H9 (cell line): ENCODE data around the gene SRRM2. TPM values are rescaled to one million over a fixed set of nuclear protein-coding genes. Genes with fewer than 3 reads are reported as not detected.
A peak's percentile ranks its signal among the peaks of the same experiment; 100 is the strongest.

ENCODE experiments used
- DNase-seq: peaks from one replicate; pipeline ENCODE4 v3.0.0-alpha.2; 2017
- H2AFZ ChIP-seq: one replicate; pipeline ENCODE4 v1.6.1; 2013; ENCODE audit warnings: mild to moderate bottlenecking, low read length, control low read depth, moderate library complexity
- H2AK5ac ChIP-seq: 2 replicates; pipeline ENCODE4 v1.6.1; 2013; ENCODE audit warnings: low read length, control low read depth, mixed read lengths; ENCODE audit not compliant: insufficient read length
- H2BK120ac ChIP-seq: one replicate; pipeline ENCODE4 v1.6.1; 2013; ENCODE audit warnings: low read depth, mild to moderate bottlenecking, low read length, control low read depth, inconsistent platforms; ENCODE audit not compliant: poor library complexity, severe bottlenecking
- H2BK12ac ChIP-seq: 2 replicates; pipeline ENCODE4 v1.6.1; 2013; ENCODE audit warnings: low read length, control low read depth, mixed read lengths, low read depth; ENCODE audit not compliant: insufficient read length
- H2BK15ac ChIP-seq: 2 replicates; pipeline ENCODE4 v1.6.1; 2013; ENCODE audit warnings: low read depth, low read length, control low read depth
- H2BK20ac ChIP-seq: one replicate; pipeline ENCODE4 v1.6.1; 2013; ENCODE audit warnings: low read depth, mild to moderate bottlenecking, low read length, control low read depth, inconsistent platforms; ENCODE audit not compliant: poor library complexity, severe bottlenecking
- H2BK5ac ChIP-seq: 2 replicates; pipeline ENCODE4 v1.6.1; 2013; ENCODE audit warnings: low read length, control low read depth, mixed read lengths; ENCODE audit not compliant: insufficient read length
- H3K14ac ChIP-seq: 2 replicates; pipeline ENCODE4 v1.6.1; 2013; ENCODE audit warnings: low read length, control low read depth; ENCODE audit not compliant: insufficient read depth
- H3K18ac ChIP-seq: 2 replicates; pipeline ENCODE4 v1.6.1; 2013; ENCODE audit warnings: low read depth, mild to moderate bottlenecking, mixed read lengths, low read length, control low read depth; ENCODE audit not compliant: insufficient read length
- H3K23ac ChIP-seq: 2 replicates; pipeline ENCODE4 v1.6.1; 2013; ENCODE audit warnings: low read length, control low read depth, mixed read lengths, low read depth; ENCODE audit not compliant: insufficient read length
- H3K23me2 ChIP-seq: 2 replicates; pipeline ENCODE4 v1.6.1; 2013; ENCODE audit warnings: low read depth, mild to moderate bottlenecking, mixed read lengths, low read length, control low read depth; ENCODE audit not compliant: insufficient read length, poor library complexity, severe bottlenecking
- H3K27ac ChIP-seq: 2 replicates; pipeline ENCODE4 v1.5.1; 2013; ENCODE audit warnings: low read length, control low read depth, mixed read lengths, low read depth; ENCODE audit not compliant: insufficient read length
- H3K27me3 ChIP-seq: 2 replicates; pipeline ENCODE4 v1.6.1; 2013; ENCODE audit warnings: low read length, control low read depth, inconsistent platforms; ENCODE audit not compliant: insufficient read depth
- H3K4ac ChIP-seq: 2 replicates; pipeline ENCODE4 v1.6.1; 2013; ENCODE audit warnings: low read depth, mild to moderate bottlenecking, control low read depth, inconsistent platforms, low read length, moderate library complexity
- H3K4me1 ChIP-seq: 2 replicates; pipeline ENCODE4 v1.6.1; 2013; ENCODE audit warnings: low read length, control low read depth, inconsistent platforms; ENCODE audit not compliant: insufficient read depth
- H3K4me2 ChIP-seq: 2 replicates; pipeline ENCODE4 v1.6.1; 2013; ENCODE audit warnings: low read length, control low read depth, mixed read lengths; ENCODE audit not compliant: insufficient read length, insufficient read depth
- H3K56ac ChIP-seq: 2 replicates; pipeline ENCODE4 v1.6.1; 2013; ENCODE audit warnings: low read depth, mild to moderate bottlenecking, mixed read lengths, low read length, control low read depth; ENCODE audit not compliant: insufficient read length
- H3K79me1 ChIP-seq: 2 replicates; pipeline ENCODE4 v1.6.1; 2013; ENCODE audit warnings: low read depth, mild to moderate bottlenecking, moderate library complexity, low read length, control low read depth, inconsistent platforms; ENCODE audit not compliant: insufficient read depth, poor library complexity, severe bottlenecking
- H3K79me2 ChIP-seq: 2 replicates; pipeline ENCODE4 v1.6.1; 2013; ENCODE audit warnings: low read length, control low read depth, inconsistent platforms; ENCODE audit not compliant: insufficient read depth
- H3K9ac ChIP-seq: 2 replicates; pipeline ENCODE4 v1.6.1; 2013; ENCODE audit warnings: low read length, control low read depth, mixed read lengths; ENCODE audit not compliant: insufficient read length; ENCODE audit errors: extremely low read depth
- H3K9me3 ChIP-seq: one replicate; pipeline ENCODE4 v1.6.1; 2013; ENCODE audit warnings: low read depth, low read length, inconsistent platforms; ENCODE audit not compliant: control insufficient read depth
- H3T11ph ChIP-seq: one replicate; pipeline ENCODE4 v1.6.1; 2013; ENCODE audit warnings: mild to moderate bottlenecking, low read length, control low read depth, inconsistent platforms
- H4K20me1 ChIP-seq: one replicate; pipeline ENCODE4 v1.6.1; 2013; ENCODE audit not compliant: control insufficient read depth, insufficient read length, insufficient read depth
- H4K5ac ChIP-seq: 2 replicates; pipeline ENCODE4 v1.6.1; 2013; ENCODE audit warnings: low read depth, mild to moderate bottlenecking, mixed read lengths, low read length, control low read depth; ENCODE audit not compliant: insufficient read length
- H4K8ac ChIP-seq: replicated peaks from 2 replicates; pipeline ENCODE4 v1.6.1; 2013; ENCODE audit warnings: low read length, control low read depth, mixed read lengths, low read depth; ENCODE audit not compliant: insufficient read length
- H4K91ac ChIP-seq: 2 replicates; pipeline ENCODE4 v1.6.1; 2013; ENCODE audit warnings: low read depth, mild to moderate bottlenecking, moderate library complexity, mixed read lengths, low read length, control low read depth; ENCODE audit not compliant: insufficient read length
- H3K27ac Mint-ChIP-seq, 3 experiments: 2 replicates in 2 of 3; 3 replicates in 1 of 3; pipeline ENCODE4 v1.8.0; 2020 to 2021; ENCODE audit warnings: mixed read lengths in 3 of 3, mild to moderate bottlenecking in 1 of 3, moderate library complexity in 1 of 3
- H3K27me3 Mint-ChIP-seq: 2 replicates; pipeline ENCODE4 v1.8.0; 2021; ENCODE audit warnings: low read depth, mild to moderate bottlenecking, moderate library complexity, mixed read lengths
- H3K36me3 Mint-ChIP-seq, 3 experiments: 2 replicates in 2 of 3; 3 replicates in 1 of 3; pipeline ENCODE4 v1.8.0; 2020 to 2021; ENCODE audit warnings: low read depth in 3 of 3, mixed read lengths in 3 of 3; ENCODE audit not compliant: insufficient read depth in 1 of 3
- H3K4me1 Mint-ChIP-seq, 2 experiments: 2 replicates each; pipeline ENCODE4 v1.8.0; 2020; ENCODE audit warnings: mixed read lengths in 2 of 2
- H3K4me3 Mint-ChIP-seq, 2 experiments: 2 replicates in 1 of 2; 3 replicates in 1 of 2; pipeline ENCODE4 v1.8.0; 2020 to 2021; ENCODE audit warnings: mild to moderate bottlenecking in 2 of 2, mixed read lengths in 2 of 2, moderate library complexity in 1 of 2
- H3K9me3 Mint-ChIP-seq, 2 experiments: 2 replicates in 1 of 2; 3 replicates in 1 of 2; pipeline ENCODE4 v1.8.0; 2020; ENCODE audit warnings: mild to moderate bottlenecking in 2 of 2, mixed read lengths in 2 of 2, moderate library complexity in 1 of 2
- CTCF ChIP-seq: fragments of 200-600 bp; sonication (generic); conservative IDR thresholded peaks from 3 replicates; pipeline ENCODE4 v1.8.0; 2021; ENCODE audit warnings: antibody characterized with exemption, mild to moderate bottlenecking
- WGBS: extraction: QIAGEN DNeasy Blood & Tissue Kit; methylation state at CpG from one replicate; pipeline ENCODE4 v1.1.7; 2013; ENCODE audit warnings: missing lambda C conversion rate, low lambda C conversion rate, mixed read lengths; ENCODE audit not compliant: insufficient read length; ENCODE audit errors: extremely low coverage; 5-methylcytosine and 5-hydroxymethylcytosine counted together
- total RNA-seq: library from RNA; stranded (reverse); gene quantifications from 2 replicates; pipeline ENCODE4 v1.2.1, GENCODE V29; 2021

SRRM2 gene
- total RNA-seq, 1 experiment from 2014 or later: 694 TPM

- Mint-ChIP-seq H3K36me3 (peaks cover 94 to 100% (median 100%) of the 10 kb centered on the region in 3 experiments), H3K27ac (peak overlapping the region in 1 of 3 experiments; percentile 41; a peak in 3 of 7 replicates), H3K27me3 (peaks cover 1% of the 10 kb centered on the region; the same call in 1 of the 2 replicates), H3K9me3 (peaks cover 31 to 49% of the 10 kb centered on the region in 2 experiments), H3K4me1 (peaks cover 3 to 29% of the 10 kb centered on the region in 2 experiments; a peak in 3 of 4 replicates), H3K4me3 (peak overlapping the region in 1 of 2 experiments; percentile 27; a peak in 2 of 5 replicates)
- Histone ChIP-seq H4K8ac (no peak overlapping the region), H2AFZ (no peak overlapping the region), H2AK5ac (no peak overlapping the region), H3K56ac (no peak overlapping the region), H3K23ac (no peak overlapping the region), H2BK15ac (no peak overlapping the region), H2BK20ac (no peak overlapping the region), H3K9me3 (no peaks in the 10 kb centered on the region), H3K4me2 (no peak overlapping the region), H4K5ac (no peak overlapping the region), H3K79me1 (peaks cover 20% of the 10 kb centered on the region), H3K27ac (no peak overlapping the region), H3K9ac (no peak overlapping the region), H2BK12ac (no peak overlapping the region), H4K91ac (no peak overlapping the region), H3K27me3 (no peaks in the 10 kb centered on the region), H3T11ph (no peak overlapping the region), H3K23me2 (no peaks in the 10 kb centered on the region), H2BK120ac (no peak overlapping the region), H3K14ac (no peak overlapping the region), H3K18ac (no peak overlapping the region), H2BK5ac (no peak overlapping the region), H3K4ac (no peak overlapping the region), H3K4me1 (no peaks in the 10 kb centered on the region), H4K20me1 (no peaks in the 10 kb centered on the region), H3K79me2 (peaks cover 2% of the 10 kb centered on the region; the same call in 1 of the 2 replicates)
- no peak for DNase-seq
- no peak for TF ChIP-seq CTCF
- no CpG with 5 or more reads among the region's 73 CpGs for WGBS
Measured at GRCh38 chr16:2765462-2766404, 13.3 kb downstream of the SRRM2 start.
